K562 (cell line): Measurements from ENCODE around the gene ITPKB. TPM values are rescaled to one million over a fixed set of nuclear protein-coding genes. Genes with fewer than 3 reads are reported as not detected.

Experiments
- ATAC-seq: fragments of 200-7000 bp; cut with Tn5 transposase; 3 replicates; pipeline ENCODE4 v1.9.1; 2020; ENCODE audit warnings: moderate library complexity
- BruUV-seq: library from RNA; stranded (reverse); fragments of 400-500 nt; replicated peaks from 2 replicates; lab custom pipeline; 2021; lab: Mats Ljungman, UMichigan
- CTCF ChIA-PET: fragments of 300-600 bp; formaldehyde crosslinking; extraction: SDS; loops from one replicate; lab custom pipeline; 2021; ENCODE audit warnings: low intra/inter-chr PET ratio; lab: Yijun Ruan, JAX
- POLR2A ChIA-PET: fragments of 300-600, 350-650 bp; sonication (Branson Sonifier 250); formaldehyde crosslinking; extraction: SDS; loops from one replicate; lab custom pipeline; 2021; ENCODE audit warnings: antibody characterized with exemption, inconsistent platforms; lab: Yijun Ruan, JAX
- DNase-seq, 4 experiments: peaks; one replicate each; pipeline versions ENCODE4 v3.0.0 to v3.0.0-alpha.2; 2011 to 2018; ENCODE audit warnings: low spot score in 3 of 4, mixed read lengths in 3 of 4; ENCODE audit errors: extremely low read depth in 1 of 4
- FAIRE-seq: peaks from 2 replicates; lab custom pipeline; 2011; peaks lifted over from hg19 to GRCh38; lab: Jason Lieb, UNC
- H2AFZ ChIP-seq: 2 replicates; pipeline ENCODE4 v1.6.0; 2011; ENCODE audit warnings: low read depth, low read length, control low read depth, inconsistent platforms
- H3K27ac ChIP-seq: fragments of 200-600 bp; 3 replicates; pipeline ENCODE4 v1.8.0; 2011; ENCODE audit warnings: low read depth, mild to moderate bottlenecking, control low read depth, inconsistent platforms, low read length, moderate library complexity, mixed read lengths; ENCODE audit errors: extremely low read depth
- H3K27me3 ChIP-seq, 2 experiments: fragments of 300-600 bp in 1 of 2; 2 replicates in 1 of 2; 3 replicates in 1 of 2; pipeline versions ENCODE4 v1.6.0 to v1.8.0; 2011; ENCODE audit warnings: inconsistent platforms in 2 of 2, low read length in 2 of 2, mild to moderate bottlenecking in 1 of 2, mixed read lengths in 1 of 2, moderate library complexity in 1 of 2; ENCODE audit not compliant: control insufficient read depth in 2 of 2, insufficient read depth in 2 of 2
- H3K36me3 ChIP-seq: fragments of 300-600 bp; 3 replicates; pipeline ENCODE4 v1.8.0; 2011; ENCODE audit warnings: mild to moderate bottlenecking, low read length, inconsistent platforms; ENCODE audit not compliant: control insufficient read depth, insufficient read depth
- H3K4me1 ChIP-seq, 2 experiments: fragments of 200-600 bp in 1 of 2; replicated peaks in 1 of 2; 2 replicates in 1 of 2; 3 replicates in 1 of 2; pipeline versions ENCODE4 v1.5.1 to v1.8.0; 2011; ENCODE audit warnings: inconsistent platforms in 2 of 2, low read length in 2 of 2, mild to moderate bottlenecking in 1 of 2, mixed read lengths in 1 of 2, moderate library complexity in 1 of 2; ENCODE audit not compliant: control insufficient read depth in 2 of 2, insufficient read depth in 2 of 2
- H3K4me2 ChIP-seq: 2 replicates; pipeline ENCODE4 v1.6.1; 2011; ENCODE audit warnings: low read length, control low read depth, inconsistent platforms, mixed read lengths; ENCODE audit not compliant: insufficient read depth
- H3K4me3 ChIP-seq: fragments of 200-600 bp; sonication (generic), shearing (Covaris generic); 2 replicates; pipeline ENCODE4 v1.5.1; 2016; ENCODE audit warnings: control low read depth, inconsistent platforms
- H3K79me2 ChIP-seq: fragments of 200-600 bp; 3 replicates; pipeline ENCODE4 v1.8.0; 2011; ENCODE audit warnings: low read length, inconsistent platforms; ENCODE audit not compliant: control insufficient read depth, insufficient read depth
- H3K9ac ChIP-seq, 2 experiments: 2 replicates each; pipeline versions ENCODE4 v1.6.0 to v1.6.1; 2011; ENCODE audit warnings: low read depth in 2 of 2, low read length in 2 of 2, control low read depth in 1 of 2, inconsistent platforms in 1 of 2, mild to moderate bottlenecking in 1 of 2, mixed read lengths in 1 of 2; ENCODE audit not compliant: insufficient read depth in 1 of 2
- H3K9me1 ChIP-seq: one replicate; pipeline ENCODE4 v1.6.0; 2011; ENCODE audit warnings: inconsistent platforms, mild to moderate bottlenecking, low read length, moderate library complexity; ENCODE audit not compliant: control insufficient read depth, insufficient read depth
- H3K9me3 ChIP-seq: replicated peaks from 2 replicates; pipeline ENCODE4 v1.5.1; 2011; ENCODE audit warnings: low read depth, low read length, inconsistent platforms; ENCODE audit not compliant: control insufficient read depth, insufficient read depth
- H4K20me1 ChIP-seq: replicated peaks from 2 replicates; pipeline ENCODE4 v1.6.1; 2011; ENCODE audit warnings: low read length, inconsistent platforms, mixed read lengths; ENCODE audit not compliant: control insufficient read depth, insufficient read depth
- ATF1 ChIP-seq, 2 experiments: fragments of 450-650 bp in 1 of 2; IDR thresholded peaks; 2 replicates each; pipeline ENCODE4 v1.6.1; 2016; ENCODE audit warnings: missing compliant biosample characterization in 1 of 2, missing genetic modification characterization in 1 of 2
- EP300 ChIP-seq: IDR thresholded peaks from 2 replicates; pipeline ENCODE4 v1.6.1; 2012; ENCODE audit warnings: low read length, improper control_type of control experiment
- MEIS2 ChIP-seq: fragments of 450-650 bp; IDR thresholded peaks from 2 replicates; pipeline ENCODE4 v1.6.1; 2014; ENCODE audit warnings: mild to moderate bottlenecking; ENCODE audit not compliant: partially characterized antibody
- NCOA1 ChIP-seq: fragments of 450-650 bp; IDR thresholded peaks from 2 replicates; pipeline ENCODE4 v1.6.1; 2016; ENCODE audit warnings: low read depth
- SMAD1 ChIP-seq: fragments of 150-350 bp; IDR thresholded peaks from 2 replicates; pipeline ENCODE4 v1.6.1; 2014; ENCODE audit warnings: low read length, low read depth; ENCODE audit not compliant: partially characterized antibody
- SPI1 ChIP-seq: IDR thresholded peaks from 2 replicates; pipeline ENCODE4 v1.6.1; 2011; ENCODE audit warnings: low read depth, low read length, control low read depth, borderline replicate concordance
- THRB ChIP-seq: fragments of 450-650 bp; formaldehyde crosslinking; conservative IDR thresholded peaks from 2 replicates; pipeline ENCODE4 v1.4.0; 2022; ENCODE audit warnings: mild to moderate bottlenecking, missing genetic modification characterization
- WGBS: fragments of 100-300 bp; shearing (Covaris generic); methylation state at CpG from one replicate; pipeline ENCODE4 v1.1.6; 2016; ENCODE audit warnings: low coverage, mixed read lengths; ENCODE audit not compliant: insufficient coverage; ENCODE audit errors: missing lambda C conversion rate; 5-methylcytosine and 5-hydroxymethylcytosine counted together
- in situ Hi-C: fragments of 300-500 bp; cut with MboI; formaldehyde crosslinking; loops from 4 replicates; pipeline ENCODE4 v1.15.0; 2018; ENCODE audit warnings: inconsistent platforms, mixed read lengths
- intact Hi-C: fragments of 100-400 bp; cut with micrococcal nuclease; formaldehyde crosslinking; loops from 2 replicates; pipeline ENCODE4 v1.14.2; 2022
- polyA plus RNA-seq, 8 experiments: library from polyadenylated mRNA; depleted of rRNA in 4 of 8; stranded (reverse) in 5 of 8; unstranded in 3 of 8; fragments of >200 nt; fragmentation: Nextera tagmentation in 2 of 8; fragmentation: Illumina TruSeq in 1 of 8; extraction: Ambion mirVana in 2 of 8; extraction: Trizol in 1 of 8; gene quantifications; 2 replicates each; pipeline versions ENCODE4 v1.2.1 to v1.2.3, GENCODE V29; 2011 to 2014; ENCODE audit warnings: inconsistent platforms in 1 of 8, missing spikeins in 1 of 8
- total RNA-seq, 7 experiments: library from RNA; depleted of rRNA in 6 of 7; stranded (reverse); fragments of >200 nt in 6 of 7; fragmentation: Illumina TruSeq in 2 of 7; extraction: Trizol in 2 of 7; gene quantifications; 2 replicates each; pipeline versions ENCODE4 v1.2.1 to v1.2.3, GENCODE V29; 2011 to 2021; ENCODE audit warnings: low replicate concordance in 1 of 7
- TF ChIP-seq, protein P1 (sequence below), 2 experiments: fragments of 450-650 bp in 1 of 2; sonication (generic) in 1 of 2; formaldehyde crosslinking in 1 of 2; IDR thresholded peaks in 1 of 2; conservative IDR thresholded peaks in 1 of 2; 2 replicates each; pipeline versions ENCODE4 v1.6.1 to v1.8.1; 2016 to 2023; ENCODE audit warnings: mild to moderate bottlenecking in 2 of 2, moderate library complexity in 2 of 2, inconsistent platforms in 1 of 2, missing genetic modification reagents in 1 of 2
- TF ChIP-seq, protein P2 (sequence below), 2 experiments: IDR thresholded peaks in 1 of 2; conservative IDR thresholded peaks in 1 of 2; 2 replicates each; pipeline ENCODE4 v1.6.1; 2016; ENCODE audit warnings: low read depth in 2 of 2, mild to moderate bottlenecking in 1 of 2, missing compliant biosample characterization in 1 of 2, missing genetic modification characterization in 1 of 2, moderate library complexity in 1 of 2

The ITPKB gene
- total and polyA plus RNA-seq, 9 of the 15 experiments (the other 6 are each of a cell fraction or from before 2014, with no cell fraction given), result 0.01 to 0.22 TPM; not detected in 7

- Histone ChIP-seq H3K27me3 (peaks cover 34 to 52% of the 10 kb centered on the region in 2 experiments), H3K9me1 (no peaks in the 10 kb centered on the region), H3K27ac (no peak overlapping the region), H3K4me2 (no peak overlapping the region), H3K79me2 (no peaks in the 10 kb centered on the region), H2AFZ (no peak overlapping the region), H3K9ac (no peak overlapping the region), H3K4me3 (no peak overlapping the region), H4K20me1 (no peaks in the 10 kb centered on the region), H3K4me1 (no peaks in the 10 kb centered on the region), H3K9me3 (no peaks in the 10 kb centered on the region), H3K36me3 (no peaks in the 10 kb centered on the region)
- 0% methylated on average over 2 of the region's 2 CpGs for WGBS
- ChIA-PET CTCF (no interaction called here), POLR2A (interaction anchor here (0.5 to 1.1 kb wide), 3 partner anchors 11 to 28 kb away, joined by 3 to 4 read pairs (median 3); no protein-coding TSS in a partner anchor)
- in situ Hi-C loops (no loop called here), intact Hi-C loops (loop anchor here (5.0 kb wide), 1 partner anchor 63 kb away; no protein-coding TSS in a partner anchor)
- ATAC-seq (no peak), FAIRE-seq (no peak), DNase-seq (no peak)
- BruUV-seq, result no TSS peak
- TF ChIP-seq SMAD1, result no peak
- 0 out of 2 replicates have a peak, but pooled peaks have one; percentile 9 for TF ChIP-seq SPI1
- no peak for TF ChIP-seq EP300
Measured at GRCh38 chr1:226764533-226764932, 25.5 kb upstream of the ITPKB start.

- BruUV-seq, result no TSS peak
- ChIA-PET CTCF (no interaction called here), POLR2A (interaction anchor here (0.6 to 1.1 kb wide), 4 partner anchors 12 to 350 kb away, joined by 3 to 4 read pairs (median 3); no protein-coding TSS in a partner anchor)
- in situ Hi-C loops, result no loop called here
- Histone ChIP-seq H3K9ac (no peak overlapping the region), H3K36me3 (no peaks in the 10 kb centered on the region), H3K79me2 (no peaks in the 10 kb centered on the region), H3K27ac (no peak overlapping the region), H3K9me3 (no peaks in the 10 kb centered on the region), H3K4me3 (no peak overlapping the region), H3K9me1 (no peaks in the 10 kb centered on the region), H3K4me2 (no peak overlapping the region), H2AFZ (no peak overlapping the region), H3K4me1 (no peaks in the 10 kb centered on the region), H3K27me3 (peaks cover 36 to 50% of the 10 kb centered on the region in 2 experiments), H4K20me1 (no peaks in the 10 kb centered on the region)
- DNase-seq, result no peak
- intact Hi-C loops, result loop anchor here (5.0 kb wide), 1 partner anchor 63 kb away; no protein-coding TSS in a partner anchor
- 0 out of 3 replicates have a peak, but pooled peaks have one; percentile 35 for ATAC-seq
- WGBS, result 3% methylated on average over 4 of the region's 4 CpGs
- FAIRE-seq, result no peak
- TF ChIP-seq THRB (CRISPR knock-in tag) (no peak), NCOA1 (no peak), ATF1 (CRISPR knock-in tag; IDR thresholded peaks at IDR 0.05) (no peak), ATF1 (tag; IDR thresholded peaks at IDR 0.05) (peak; percentile 55), MEIS2 (peak; percentile 52)
- TF ChIP-seq, protein P1, sequence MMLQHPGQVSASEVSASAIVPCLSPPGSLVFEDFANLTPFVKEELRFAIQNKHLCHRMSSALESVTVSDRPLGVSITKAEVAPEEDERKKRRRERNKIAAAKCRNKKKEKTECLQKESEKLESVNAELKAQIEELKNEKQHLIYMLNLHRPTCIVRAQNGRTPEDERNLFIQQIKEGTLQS (IDR thresholded peaks at IDR 0.05), result peak; percentile 51
- TF ChIP-seq, protein P1 (CRISPR knock-in tag; conservative IDR thresholded peaks at IDR 0.05), result no peak
- TF ChIP-seq, protein P2, sequence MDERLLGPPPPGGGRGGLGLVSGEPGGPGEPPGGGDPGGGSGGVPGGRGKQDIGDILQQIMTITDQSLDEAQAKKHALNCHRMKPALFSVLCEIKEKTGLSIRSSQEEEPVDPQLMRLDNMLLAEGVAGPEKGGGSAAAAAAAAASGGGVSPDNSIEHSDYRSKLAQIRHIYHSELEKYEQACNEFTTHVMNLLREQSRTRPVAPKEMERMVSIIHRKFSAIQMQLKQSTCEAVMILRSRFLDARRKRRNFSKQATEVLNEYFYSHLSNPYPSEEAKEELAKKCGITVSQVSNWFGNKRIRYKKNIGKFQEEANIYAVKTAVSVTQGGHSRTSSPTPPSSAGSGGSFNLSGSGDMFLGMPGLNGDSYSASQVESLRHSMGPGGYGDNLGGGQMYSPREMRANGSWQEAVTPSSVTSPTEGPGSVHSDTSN (CRISPR knock-in tag; IDR thresholded peaks at IDR 0.05; ENCODE audit: low read depth), result no peak
- TF ChIP-seq, protein P2 (tag; conservative IDR thresholded peaks at IDR 0.05; ENCODE audit: low read depth), result peak; percentile 46
Measured at GRCh38 chr1:226763905-226764264, 24.8 kb upstream of the ITPKB start.
